Stomach smooth muscle (tissue), 2 donors: ENCODE results near the gene BRD7.

ENCODE experiments used
- H3K27ac ChIP-seq: one replicate; pipeline ENCODE4 v1.7.0; 2013; ENCODE audit warnings: mild to moderate bottlenecking, low read length, inconsistent platforms
- H3K27me3 ChIP-seq, 2 donors: one replicate each; pipeline ENCODE4 v1.7.0; 2013; ENCODE audit warnings: low read length in 2 of 2; ENCODE audit not compliant: insufficient read depth in 2 of 2, control insufficient read depth in 1 of 2
- H3K36me3 ChIP-seq, 2 donors: one replicate each; pipeline ENCODE4 v1.7.0; 2013; ENCODE audit warnings: low read length in 2 of 2; ENCODE audit not compliant: control insufficient read depth in 2 of 2, insufficient read depth in 2 of 2
- H3K4me1 ChIP-seq: one replicate; pipeline ENCODE4 v1.7.0; 2013; ENCODE audit warnings: low read length; ENCODE audit not compliant: control insufficient read depth, insufficient read depth
- H3K4me3 ChIP-seq, 2 donors: one replicate each; pipeline ENCODE4 v1.7.0; 2013; ENCODE audit warnings: low read length in 2 of 2
- H3K9ac ChIP-seq, 2 donors: one replicate each; pipeline ENCODE4 v1.7.0; 2013; ENCODE audit warnings: low read length in 2 of 2, mild to moderate bottlenecking in 1 of 2
- H3K9me3 ChIP-seq, 2 donors: one replicate each; pipeline ENCODE4 v1.7.0; 2013; ENCODE audit warnings: low read length in 2 of 2; ENCODE audit not compliant: control insufficient read depth in 2 of 2
- donor health status: healthy.
- donor health status: Pancreatic carcinoma.

Gene BRD7

DNA sequence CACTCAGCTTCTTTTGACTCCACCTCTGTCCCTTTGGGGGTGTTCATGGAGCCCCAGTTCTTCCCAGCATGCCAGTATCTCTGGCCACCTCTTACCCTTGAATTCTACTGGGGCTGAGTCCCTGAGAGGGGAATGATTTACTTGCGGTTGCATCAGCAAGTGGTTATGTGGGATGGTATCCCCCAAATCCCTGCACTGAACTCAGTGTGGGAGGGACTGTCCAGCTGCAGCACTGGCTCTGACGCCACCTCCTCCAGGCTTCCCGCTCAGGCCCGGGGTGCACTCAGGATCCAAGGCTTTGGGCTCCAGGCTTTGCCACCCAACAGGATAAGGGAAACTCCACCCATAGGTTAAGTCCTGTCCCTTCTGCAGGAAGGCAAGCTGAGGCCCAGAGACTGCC lies 21.1 kb upstream of the BRD7 start:
- no peak overlapping the region for H3K4me3 ChIP-seq
- no peaks in the 10 kb centered on the region for H3K36me3 ChIP-seq
- H3K27me3 ChIP-seq = no peaks in the 10 kb centered on the region
- H3K27ac ChIP-seq = no peak overlapping the region
- H3K4me1 ChIP-seq = no peaks in the 10 kb centered on the region
- H3K9me3 ChIP-seq = no peaks in the 10 kb centered on the region
- H3K9ac ChIP-seq = no peak overlapping the region

- Histone ChIP-seq H3K4me1 (no peaks in the 10 kb centered on the region), H3K36me3 (no peaks in the 10 kb centered on the region), H3K9ac (no peak overlapping the region), H3K27me3 (no peaks in the 10 kb centered on the region), H3K9me3 (no peaks in the 10 kb centered on the region), H3K27ac (no peak overlapping the region), H3K4me3 (no peak overlapping the region)
These were observed 19.7 kb upstream of the BRD7 start for GRCh38 chr16:50388496-50388895.

- no peaks in the 10 kb centered on the region for H3K36me3 ChIP-seq
- no peak overlapping the region for H3K4me3 ChIP-seq
- H3K9ac ChIP-seq = no peak overlapping the region
- no peak overlapping the region for H3K27ac ChIP-seq
- no peaks in the 10 kb centered on the region for H3K9me3 ChIP-seq
- no peaks in the 10 kb centered on the region for H3K4me1 ChIP-seq
- no peaks in the 10 kb centered on the region for H3K27me3 ChIP-seq
These were observed 18.0 kb upstream of the BRD7 start for GRCh38 chr16:50386774-50387173.

DNA sequence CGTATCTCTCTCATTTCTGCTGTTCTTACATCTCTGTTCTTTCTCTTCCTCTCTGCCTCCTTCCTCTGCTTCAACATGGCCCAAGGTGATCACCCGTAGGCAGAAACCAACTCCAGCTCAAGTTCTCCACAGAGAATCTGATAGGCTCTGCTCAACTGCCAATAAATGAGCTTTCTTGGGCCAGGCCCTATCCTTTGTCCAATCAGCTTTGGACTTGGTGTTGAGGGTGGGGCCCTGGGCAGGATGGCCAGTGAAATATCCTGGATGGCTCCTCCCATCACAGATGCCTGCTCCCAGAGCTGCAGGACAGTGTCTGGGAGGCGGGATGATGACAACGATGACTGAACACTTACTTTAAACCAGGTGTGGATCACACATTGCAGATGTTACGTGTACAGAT lies 17.4 kb upstream of the BRD7 start:
- Histone ChIP-seq H3K27me3 (no peaks in the 10 kb centered on the region), H3K27ac (no peak overlapping the region), H3K9ac (no peak overlapping the region), H3K36me3 (no peaks in the 10 kb centered on the region), H3K4me1 (no peaks in the 10 kb centered on the region), H3K4me3 (no peak overlapping the region), H3K9me3 (no peaks in the 10 kb centered on the region)

- Histone ChIP-seq H3K27ac (no peak overlapping the region), H3K4me3 (no peak overlapping the region), H3K27me3 (no peaks in the 10 kb centered on the region), H3K9me3 (no peaks in the 10 kb centered on the region), H3K4me1 (no peaks in the 10 kb centered on the region), H3K36me3 (no peaks in the 10 kb centered on the region), H3K9ac (no peak overlapping the region)
These were observed 15.8 kb upstream of the BRD7 start for GRCh38 chr16:50384500-50385135.

DNA sequence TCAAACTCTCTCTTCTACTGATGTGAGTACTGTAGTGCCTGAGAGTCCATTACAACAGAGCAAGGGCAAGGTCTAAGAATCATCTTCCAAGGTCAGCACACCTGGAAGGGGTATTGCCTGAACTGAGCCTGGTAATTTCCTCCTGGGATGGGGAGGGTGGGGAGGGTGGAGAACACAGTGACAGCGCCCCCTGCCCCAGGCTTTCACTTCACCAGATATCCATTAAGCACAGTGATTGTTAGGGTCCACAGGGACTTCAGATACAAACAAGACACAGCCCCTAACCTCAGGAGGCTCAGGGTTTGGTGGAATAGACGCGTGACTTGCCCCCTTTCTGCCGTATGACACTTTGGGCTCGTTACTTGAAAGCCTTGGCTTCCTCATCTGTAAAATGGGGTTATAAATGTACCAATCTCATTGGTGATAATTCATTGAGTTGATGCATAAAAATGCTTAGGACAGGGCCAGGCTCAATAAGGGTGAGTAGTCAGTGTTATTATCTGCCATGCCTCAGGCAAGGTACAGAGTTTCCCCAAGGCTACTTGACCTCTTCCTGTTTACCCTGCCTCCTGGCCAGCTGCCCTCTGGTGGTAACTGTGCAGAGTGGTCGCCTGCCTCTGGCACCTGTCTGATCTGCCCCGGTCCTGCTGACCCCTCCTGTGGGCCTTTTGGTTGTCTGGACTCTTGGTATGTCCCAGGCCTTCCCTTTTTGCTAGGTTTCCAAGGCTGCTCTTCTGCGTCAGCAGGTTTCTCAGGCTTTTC lies 13.1 kb upstream of the BRD7 start:
- Histone ChIP-seq H3K9ac (no peak overlapping the region), H3K27me3 (no peaks in the 10 kb centered on the region)

GRCh38 chr16:50378417-50378816 lies 9.6 kb upstream of the BRD7 start:
- Histone ChIP-seq H3K27me3 (no peaks in the 10 kb centered on the region), H3K4me1 (peaks cover 6% of the 10 kb centered on the region), H3K9ac (no peak overlapping the region), H3K9me3 (no peaks in the 10 kb centered on the region), H3K4me3 (no peak overlapping the region), H3K36me3 (no peaks in the 10 kb centered on the region), H3K27ac (no peak overlapping the region)

More for the DNA sequence above, 13.1 kb upstream of the BRD7 start:
- Histone ChIP-seq H3K4me1 (no peaks in the 10 kb centered on the region), H3K27ac (no peak overlapping the region), H3K9me3 (no peaks in the 10 kb centered on the region), H3K36me3 (no peaks in the 10 kb centered on the region), H3K4me3 (no peak overlapping the region)

DNA sequence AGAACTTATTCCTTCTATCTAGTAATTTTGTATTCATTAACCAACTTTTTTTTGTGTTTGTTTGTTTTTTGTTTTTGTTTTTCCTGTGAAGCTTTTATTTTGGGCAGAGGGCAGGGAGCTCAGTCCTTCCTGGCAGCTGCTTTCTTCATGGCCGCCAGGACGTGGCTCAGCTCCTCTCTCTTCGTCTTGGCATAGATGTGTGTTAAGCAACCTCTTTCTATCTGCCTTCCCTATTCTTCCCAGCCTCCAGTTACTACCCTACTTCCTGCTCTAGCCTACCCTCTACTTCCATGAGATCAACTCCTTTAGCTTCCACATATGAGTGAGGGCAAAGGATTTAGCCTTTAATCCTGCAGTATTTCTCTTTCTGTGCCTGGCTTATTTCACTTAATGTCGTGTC lies 8.2 kb upstream of the BRD7 start:
- no peak overlapping the region for H3K27ac ChIP-seq
- H3K9me3 ChIP-seq = no peaks in the 10 kb centered on the region

DNA sequence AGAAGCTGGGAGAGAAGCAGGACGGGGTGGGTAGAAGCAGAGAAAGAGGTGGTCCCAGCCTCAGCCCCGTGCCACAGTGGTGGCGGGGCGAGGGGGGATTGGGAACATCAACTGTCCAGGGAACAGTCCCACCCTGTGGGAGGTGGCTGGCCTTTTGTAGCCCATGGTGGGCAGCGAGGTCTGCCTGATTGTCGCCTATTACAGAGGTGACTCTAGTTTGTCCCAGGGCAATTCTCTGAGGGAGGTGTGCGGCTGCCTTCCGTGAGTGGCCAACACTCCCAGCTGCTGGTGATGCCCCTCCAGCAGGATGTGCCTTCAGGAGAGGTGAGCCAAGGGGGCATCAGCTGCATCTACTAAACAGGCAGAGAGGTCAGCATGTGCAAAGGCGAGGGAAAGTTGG lies 5.0 kb upstream of the BRD7 start:
- peak overlapping the region; percentile 88 for H3K27ac ChIP-seq
- no peaks in the 10 kb centered on the region for H3K27me3 ChIP-seq
- no peak overlapping the region for H3K4me3 ChIP-seq
- no peaks in the 10 kb centered on the region for H3K9me3 ChIP-seq
- peaks cover 23% of the 10 kb centered on the region for H3K4me1 ChIP-seq
- no peak overlapping the region for H3K9ac ChIP-seq
- H3K36me3 ChIP-seq = no peaks in the 10 kb centered on the region

More for the DNA sequence above, 8.2 kb upstream of the BRD7 start:
- Histone ChIP-seq H3K27me3 (no peaks in the 10 kb centered on the region), H3K4me1 (peaks cover 19% of the 10 kb centered on the region), H3K9ac (no peak overlapping the region), H3K36me3 (no peaks in the 10 kb centered on the region), H3K4me3 (no peak overlapping the region)

DNA sequence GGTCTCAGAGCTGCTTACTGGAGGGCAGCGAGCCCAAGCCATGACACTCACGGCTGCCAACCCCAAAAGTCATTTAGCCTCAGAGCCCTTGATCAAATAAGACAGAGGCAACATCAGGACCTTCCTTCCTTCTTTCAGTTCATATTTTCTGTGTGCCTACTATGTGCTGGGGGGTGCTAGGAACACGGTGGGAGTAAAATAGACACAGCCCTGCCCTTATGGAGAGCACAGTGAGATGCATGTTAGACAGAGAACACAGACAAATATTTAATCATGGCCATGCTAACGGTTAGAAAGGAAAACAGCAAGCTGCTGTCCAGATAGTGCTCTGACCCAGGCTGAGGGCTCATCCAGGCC lies 4.5 kb upstream of the BRD7 start:
- Histone ChIP-seq H3K36me3 (no peaks in the 10 kb centered on the region), H3K27me3 (no peaks in the 10 kb centered on the region), H3K9ac (peak overlapping the region; percentile 31 to 36), H3K4me3 (no peak overlapping the region), H3K27ac (peak overlapping the region; percentile 88), H3K4me1 (peaks cover 23% of the 10 kb centered on the region), H3K9me3 (no peaks in the 10 kb centered on the region)

DNA sequence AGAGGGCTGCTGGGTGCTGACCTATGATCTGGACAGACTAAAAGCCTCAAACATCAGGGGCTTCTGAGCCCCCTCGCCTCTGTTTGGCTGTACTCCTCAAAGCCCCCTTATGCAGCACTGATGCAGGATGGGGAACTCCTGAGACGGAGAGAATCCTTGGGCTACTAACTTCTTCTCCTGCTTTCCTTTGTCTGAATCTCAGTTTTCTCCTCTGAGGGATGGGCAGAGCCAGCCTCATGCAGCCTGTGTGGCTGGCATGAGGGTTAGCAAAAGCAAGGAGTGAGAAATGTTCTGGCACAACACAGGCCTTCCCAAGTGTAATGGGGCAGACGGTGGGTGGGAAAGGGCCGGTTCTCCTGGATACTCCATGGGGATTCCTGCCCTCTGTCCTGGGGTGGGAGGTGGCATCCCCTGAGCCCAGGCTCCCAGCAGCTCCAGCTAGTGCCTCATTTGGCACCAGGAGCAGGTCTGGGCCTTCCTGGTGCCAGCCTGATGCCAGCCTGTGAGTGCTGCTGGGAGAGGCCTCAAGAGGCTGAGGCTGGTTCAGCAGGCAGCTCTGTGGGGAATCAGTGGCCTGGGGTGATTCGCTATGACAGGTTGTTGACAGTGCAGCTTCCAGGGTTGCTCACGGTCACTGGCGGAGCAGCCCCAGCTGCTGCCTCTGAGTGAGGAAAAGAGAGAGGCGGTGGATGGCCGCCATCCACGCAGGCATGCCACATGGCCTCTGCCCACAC lies 4.0 kb upstream of the BRD7 start:
- H3K4me3 ChIP-seq = no peak overlapping the region
- H3K4me1 ChIP-seq = peaks cover 23% of the 10 kb centered on the region
- H3K9ac ChIP-seq = peak overlapping the region; percentile 34 to 55
- H3K27me3 ChIP-seq = no peaks in the 10 kb centered on the region
- H3K27ac ChIP-seq = peak overlapping the region; percentile 88
- no peaks in the 10 kb centered on the region for H3K36me3 ChIP-seq
- H3K9me3 ChIP-seq = no peaks in the 10 kb centered on the region
